T-helper 9 cell (primary cell): ENCODE results near the gene CEBPB.

Experiments
- DNase-seq: peaks from one replicate; pipeline ENCODE4 v3.0.0-alpha.2; 2020

CEBPB gene

DNA sequence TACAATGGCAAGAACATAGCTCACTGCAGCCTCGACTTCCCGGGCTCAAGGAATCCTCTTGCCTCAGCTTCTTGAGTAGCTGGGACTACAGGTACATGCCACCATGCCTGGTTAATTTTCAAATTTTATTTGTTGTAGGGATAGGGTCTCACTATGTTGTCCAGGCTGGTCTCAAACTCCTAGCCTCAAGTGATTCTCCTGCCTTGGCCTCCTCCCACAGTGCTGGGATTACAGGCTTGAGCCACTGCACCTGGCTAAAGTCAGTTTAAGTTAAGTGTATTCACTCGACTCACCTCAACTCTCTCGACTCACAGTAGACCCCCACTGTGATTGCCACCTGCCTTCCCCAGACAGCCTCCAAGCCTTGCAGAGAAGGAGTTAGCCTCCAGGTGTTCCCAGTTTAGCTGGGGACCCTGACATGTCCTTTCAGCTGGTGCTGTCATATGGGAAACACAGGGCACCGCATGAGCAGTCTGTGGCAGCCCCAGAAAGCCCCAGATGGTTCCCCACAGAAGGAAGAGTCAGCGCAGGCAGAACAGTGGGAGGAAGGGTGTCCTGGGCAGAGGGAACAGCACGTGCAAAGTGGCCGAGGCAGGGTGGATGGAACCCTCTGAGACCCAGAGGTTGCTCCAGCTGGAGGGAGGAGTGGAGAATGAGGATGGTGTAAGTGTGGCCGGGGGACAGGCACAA is 40.4 kb downstream of the CEBPB start:
- DNase-seq = no peak

GRCh38 chr20:50231854-50232253 is 41.2 kb downstream of the CEBPB start:
- DNase-seq = no peak

DNA sequence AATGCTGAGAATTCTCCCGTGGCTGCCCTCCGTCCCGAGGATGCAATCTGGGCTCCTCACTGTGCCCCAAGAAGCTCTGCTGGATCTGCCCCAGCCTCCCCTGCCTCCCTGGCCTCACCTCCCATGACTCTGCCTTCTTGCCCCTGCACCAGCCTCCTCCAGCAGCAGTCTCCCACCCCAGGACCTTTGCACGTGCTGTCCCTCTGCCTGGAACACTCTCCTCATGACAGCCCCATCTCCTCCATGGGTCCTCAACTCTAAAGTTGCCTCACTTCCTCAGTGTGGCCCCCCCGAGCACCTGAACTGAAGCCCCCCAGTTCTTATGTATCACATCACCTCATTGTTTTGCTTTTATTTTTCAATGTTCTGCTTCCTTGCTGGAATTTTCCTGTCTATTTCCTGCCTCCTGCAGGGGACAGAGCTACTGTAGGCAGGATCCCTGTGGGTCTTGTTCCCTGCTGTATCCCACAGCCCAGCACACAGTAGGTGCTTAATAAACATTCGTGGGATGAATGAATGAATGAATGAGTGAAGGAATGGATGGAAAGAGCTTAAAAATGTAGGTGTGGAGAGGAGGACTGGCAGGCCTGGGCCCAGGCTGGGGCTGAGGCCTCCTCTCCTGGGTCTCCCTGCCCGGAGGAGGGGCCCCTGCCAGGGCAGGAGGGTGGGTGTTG is 42.2 kb downstream of the CEBPB start:
- no peak for DNase-seq

DNA sequence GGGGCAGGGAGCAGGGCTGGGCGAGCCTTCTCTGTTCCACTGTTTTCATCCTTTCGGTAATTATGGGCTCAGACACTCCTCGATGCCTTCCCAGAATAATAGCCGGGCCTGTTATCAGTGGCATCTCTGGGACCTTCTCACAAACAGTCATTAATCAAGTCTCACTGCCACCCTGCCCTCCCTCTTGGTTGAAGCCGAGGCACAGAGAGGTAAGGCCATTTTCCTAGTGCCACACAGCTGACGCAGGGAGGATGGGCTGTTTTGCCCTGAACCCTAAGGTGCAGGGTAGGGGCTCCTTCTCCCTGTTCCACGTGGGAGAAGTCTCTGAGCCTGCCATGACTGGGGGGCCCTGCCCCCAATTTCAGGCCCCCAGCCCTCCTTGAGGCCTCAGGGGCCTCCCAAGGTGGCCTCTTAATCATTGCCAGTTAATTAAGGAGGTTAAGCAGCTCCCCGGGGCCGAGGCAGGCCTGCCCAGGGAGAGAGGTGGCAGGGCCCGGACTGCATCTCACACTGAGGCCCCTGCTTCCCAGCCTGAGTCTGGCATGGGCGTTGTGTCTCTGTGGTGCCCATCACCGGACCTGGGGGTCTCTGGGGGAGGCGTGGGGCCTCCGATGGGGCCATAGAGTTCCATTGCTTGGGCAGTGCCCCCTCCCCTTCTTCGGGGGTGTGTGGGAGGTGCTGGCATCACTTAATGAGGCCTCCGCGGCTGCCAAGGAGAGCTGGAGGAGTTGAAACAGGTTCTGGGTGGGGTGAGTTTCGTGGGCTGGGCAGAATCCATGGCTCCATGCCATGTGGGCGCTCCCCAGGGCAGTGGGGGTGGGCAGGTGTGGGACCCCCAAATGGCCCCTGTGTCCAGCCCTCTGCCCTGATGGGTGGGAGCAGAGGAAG is 42.9 kb downstream of the CEBPB start:
- no peak for DNase-seq

DNA sequence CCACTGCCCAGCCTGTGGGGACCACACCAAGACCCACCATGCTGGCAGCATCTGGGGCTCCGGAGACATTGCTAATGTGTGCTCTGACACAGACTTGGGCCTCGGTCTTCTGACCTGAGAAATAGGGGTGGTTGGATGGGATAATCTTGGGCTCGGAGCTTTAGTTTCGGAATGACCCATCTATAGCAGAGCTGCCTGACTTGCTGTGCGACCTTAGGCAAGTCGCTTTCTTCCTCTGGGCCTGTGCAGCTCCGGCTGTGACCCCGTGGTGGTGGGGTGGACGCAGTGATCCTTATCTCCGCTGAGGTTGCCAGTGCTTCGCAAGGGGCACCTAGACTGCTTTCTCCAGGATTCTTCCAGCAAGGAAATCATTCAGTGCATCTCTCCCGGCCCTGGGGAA is 43.7 kb downstream of the CEBPB start:
- DNase-seq = no peak

DNA sequence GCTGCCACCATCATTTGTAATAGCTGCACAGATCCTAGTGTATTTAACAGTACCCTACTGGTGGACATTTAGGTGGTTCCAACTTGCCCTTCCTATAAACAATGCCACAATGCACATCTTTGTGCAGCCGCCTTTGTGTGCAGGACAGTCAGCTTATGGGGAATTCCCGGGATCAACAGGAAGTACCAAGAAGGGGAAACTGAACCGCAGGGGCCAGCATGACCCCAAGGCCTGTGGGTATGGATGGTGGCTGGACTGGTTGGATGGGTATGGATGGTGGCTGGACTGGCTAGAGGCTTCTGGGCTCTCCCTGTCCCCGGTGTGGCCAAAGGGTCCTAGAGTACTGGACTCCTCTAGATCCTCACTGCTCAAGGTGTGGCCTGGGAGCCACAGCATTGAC is 46.7 kb downstream of the CEBPB start:
- DNase-seq = no peak

DNA sequence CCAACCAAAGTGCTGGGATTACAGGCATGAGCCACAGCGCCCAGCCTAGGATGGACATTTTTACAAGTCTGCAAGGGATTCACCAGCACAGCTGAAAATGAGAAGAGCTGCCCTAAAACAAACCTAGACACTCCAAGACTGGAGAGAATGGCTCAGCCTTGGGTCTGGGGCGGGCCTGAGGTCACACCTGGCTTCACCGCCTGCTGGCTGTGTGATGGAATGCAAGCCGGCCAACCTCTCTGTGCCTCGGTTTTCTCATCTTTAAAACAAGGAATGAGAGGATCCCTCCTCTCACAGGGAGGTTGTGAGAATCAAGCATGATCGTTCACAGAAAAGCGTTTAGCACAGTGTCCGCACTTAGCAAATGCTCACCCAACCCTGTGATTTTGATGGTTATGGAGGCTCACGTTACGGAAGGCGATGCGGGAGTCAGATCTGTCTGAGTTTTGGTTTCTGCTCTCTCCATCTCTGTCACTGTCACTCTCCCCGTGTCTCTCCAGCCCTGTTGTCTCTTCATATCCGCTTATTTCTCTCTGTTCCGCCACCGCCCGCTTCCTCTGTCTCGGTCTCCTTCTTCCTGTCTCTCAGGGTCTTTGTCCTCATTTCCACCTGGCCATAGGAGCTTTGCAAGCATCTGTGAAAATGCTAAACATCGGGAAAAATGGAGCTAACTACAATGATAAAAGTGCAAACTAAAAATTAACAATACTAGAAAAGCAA is 47.6 kb downstream of the CEBPB start:
- DNase-seq = no peak

GRCh38 chr20:50240092-50240491 is 49.5 kb downstream of the CEBPB start:
- no peak for DNase-seq

DNA sequence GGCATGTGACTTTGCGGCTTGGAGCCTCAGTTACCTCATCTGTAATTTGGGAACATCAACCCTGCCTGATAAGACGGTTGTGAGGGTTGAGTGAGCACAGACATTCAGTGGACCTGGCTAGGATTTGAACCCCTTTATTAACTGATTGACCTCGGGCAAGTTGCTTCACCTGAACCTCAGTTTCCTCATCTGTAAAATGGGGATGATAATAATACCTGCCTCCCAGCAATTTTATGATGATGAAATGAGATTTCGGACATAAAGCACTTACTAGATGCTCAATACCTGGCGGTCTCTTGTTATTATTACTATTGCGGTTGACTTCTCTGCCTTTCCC is 51.5 kb downstream of the CEBPB start:
- DNase-seq = no peak
